ENCODE data around the gene SNX12.
"Not testable (repeated sequence)": the region's sequence is repeated elsewhere in the genome, so short reads cannot be mapped to it uniquely, and the experiment has no call there.

The SNX12 gene

GRCh38 chrX:71085900-71086299 is 17.8 kb upstream of the SNX12 start:
- no peak for DNase-seq

GRCh38 chrX:71082822-71083221 is 14.7 kb upstream of the SNX12 start:
- DNase-seq = no peak

GRCh38 chrX:71082124-71082647 is 14.1 kb upstream of the SNX12 start:
- no peak for DNase-seq

GRCh38 chrX:71081330-71082123 is 13.4 kb upstream of the SNX12 start:
- no peak for DNase-seq

GRCh38 chrX:71070531-71070930 is 2.4 kb upstream of the SNX12 start:
- DNase-seq = no peak

GRCh38 chrX:71067712-71068043 is 456 bp downstream of the SNX12 start:
- DNase-seq = no peak

- DNase-seq = no peak
Observed at GRCh38 chrX:71067089-71067488, 1.0 kb downstream of the SNX12 start.

GRCh38 chrX:71060127-71060526 is 8.0 kb downstream of the SNX12 start:
- DNase-seq = no peak

- DNase-seq = no peak
Observed at GRCh38 chrX:71057848-71058530, 10.1 kb downstream of the SNX12 start.

- no peak for DNase-seq
Observed at GRCh38 chrX:71056867-71057266, 11.3 kb downstream of the SNX12 start.

GRCh38 chrX:71053217-71053621 is 14.9 kb downstream of the SNX12 start:
- no peak for DNase-seq

GRCh38 chrX:71052721-71053120 is 15.4 kb downstream of the SNX12 start:
- DNase-seq = no peak

- DNase-seq = not testable (repeated sequence)
Observed at GRCh38 chrX:71047891-71048290, 20.2 kb downstream of the SNX12 start.

- no peak for DNase-seq
Observed at GRCh38 chrX:71017396-71017939, 50.7 kb downstream of the SNX12 start.

All from stimulated activated CD4-positive, alpha-beta T cell treated with anti-CD3 and anti-CD28 coated beads, Interleukin-4, amount 100 ng/mL, for 1 hour (primary cell).